HEK293 (cell line): ENCODE measurements around the gene PDCD4.

Experiments
- CTCF ChIA-PET: fragments of 350-600 bp; formaldehyde crosslinking; extraction: SDS; loops from one replicate; lab custom pipeline; 2021; ENCODE audit warnings: antibody characterized with exemption; lab: Yijun Ruan, JAX
- POLR2A ChIA-PET: fragments of 300-600 bp; formaldehyde crosslinking; extraction: SDS; loops from one replicate; lab custom pipeline; 2020; ENCODE audit warnings: antibody characterized with exemption, inconsistent platforms; lab: Yijun Ruan, JAX
- H3K27ac ChIP-seq: fragments of 200-500 bp; sonication (Bioruptor generic); 2 replicates; pipeline ENCODE4 v1.5.1; 2014; ENCODE audit warnings: low read depth, low read length, control low read depth, inconsistent platforms; ENCODE audit errors: extremely low read depth
- H3K36me3 ChIP-seq, 2 experiments: fragments of 200-500 bp in 1 of 2; sonication (Bioruptor generic) in 1 of 2; 1 replicate in 1 of 2; 2 replicates in 1 of 2; pipeline ENCODE4 v1.5.1; 2014 to 2017; ENCODE audit warnings: inconsistent platforms in 2 of 2, low read length in 2 of 2; ENCODE audit not compliant: control insufficient read depth in 2 of 2, insufficient read depth in 1 of 2
- H3K4me1 ChIP-seq: fragments of 200-500 bp; sonication (Bioruptor generic); 2 replicates; pipeline ENCODE4 v1.5.1; 2014; ENCODE audit warnings: mild to moderate bottlenecking, low read length, inconsistent platforms; ENCODE audit not compliant: control insufficient read depth, insufficient read depth
- H3K4me3 ChIP-seq: 2 replicates; pipeline ENCODE4 v1.5.1; 2011; ENCODE audit warnings: low read depth, mild to moderate bottlenecking, control low read depth, low read length, moderate library complexity
- H3K9me3 ChIP-seq: fragments of 200-500 bp; sonication (Bioruptor generic); 2 replicates; pipeline ENCODE4 v1.5.1; 2014; ENCODE audit warnings: low read depth, low read length, inconsistent platforms; ENCODE audit not compliant: control insufficient read depth, insufficient read depth
- ATF2 ChIP-seq: fragments of 450-650 bp; formaldehyde crosslinking; IDR thresholded peaks from 2 replicates; pipeline ENCODE4 v1.5.1; 2016; ENCODE audit warnings: missing biosample characterization, missing genetic modification characterization, low read depth
- GLIS1 ChIP-seq: fragments of 450-650 bp; formaldehyde crosslinking; IDR thresholded peaks from 2 replicates; pipeline ENCODE4 v1.5.1; 2016; ENCODE audit warnings: missing biosample characterization, missing genetic modification characterization
- HIC1 ChIP-seq: fragments of 450-650 bp; formaldehyde crosslinking; IDR thresholded peaks from 2 replicates; pipeline ENCODE4 v1.5.1; 2016; ENCODE audit warnings: missing biosample characterization, missing genetic modification characterization
- IKZF3 ChIP-seq: fragments of 450-650 bp; IDR thresholded peaks from 2 replicates; pipeline ENCODE4 v1.5.0; 2018; ENCODE audit warnings: missing biosample characterization, mild to moderate bottlenecking, missing genetic modification characterization, moderate library complexity
- PRDM10 ChIP-seq: fragments of 450-650 bp; formaldehyde crosslinking; IDR thresholded peaks from 2 replicates; pipeline ENCODE4 v1.5.1; 2016; ENCODE audit warnings: missing biosample characterization, missing genetic modification characterization
- REPIN1 ChIP-seq: fragments of 450-650 bp; formaldehyde crosslinking; IDR thresholded peaks from 2 replicates; pipeline ENCODE4 v1.5.1; 2017; ENCODE audit warnings: missing biosample characterization, missing genetic modification characterization, low read depth
- ZBTB8A ChIP-seq: fragments of 450-650 bp; formaldehyde crosslinking; IDR thresholded peaks from 2 replicates; pipeline ENCODE4 v1.5.1; 2016; ENCODE audit warnings: missing biosample characterization, missing genetic modification characterization
- ZFHX2 ChIP-seq: fragments of 450-650 bp; formaldehyde crosslinking; conservative IDR thresholded peaks from 2 replicates; pipeline ENCODE4 v1.5.1; 2016; ENCODE audit warnings: missing biosample characterization, missing genetic modification characterization
- ZNF10 ChIP-seq: fragments of 450-650 bp; formaldehyde crosslinking; IDR thresholded peaks from 2 replicates; pipeline ENCODE4 v1.5.1; 2017; ENCODE audit warnings: missing biosample characterization, missing genetic modification characterization
- ZNF114 ChIP-seq: fragments of 450-650 bp; formaldehyde crosslinking; IDR thresholded peaks from 2 replicates; pipeline ENCODE4 v1.5.0; 2017; ENCODE audit warnings: missing biosample characterization, missing genetic modification characterization
- ZNF18 ChIP-seq: fragments of 450-650 bp; formaldehyde crosslinking; IDR thresholded peaks from 2 replicates; pipeline ENCODE4 v1.5.1; 2016; ENCODE audit warnings: missing biosample characterization, missing genetic modification characterization
- ZNF19 ChIP-seq: fragments of 450-650 bp; formaldehyde crosslinking; IDR thresholded peaks from 2 replicates; pipeline ENCODE4; 2016; ENCODE audit warnings: missing biosample characterization, missing genetic modification characterization, low read depth
- ZNF23 ChIP-seq: fragments of 450-650 bp; formaldehyde crosslinking; IDR thresholded peaks from 2 replicates; pipeline ENCODE4 v1.5.1; 2016; ENCODE audit warnings: missing biosample characterization, missing genetic modification characterization, borderline replicate concordance
- ZNF239 ChIP-seq: fragments of 450-650 bp; formaldehyde crosslinking; IDR thresholded peaks from 2 replicates; pipeline ENCODE4 v1.5.1; 2016; ENCODE audit warnings: missing biosample characterization, missing genetic modification characterization
- ZNF26 ChIP-seq: fragments of 450-650 bp; formaldehyde crosslinking; IDR thresholded peaks from 2 replicates; pipeline ENCODE4 v1.5.1; 2016; ENCODE audit warnings: missing biosample characterization, missing genetic modification characterization
- ZNF391 ChIP-seq: fragments of 450-650 bp; formaldehyde crosslinking; IDR thresholded peaks from 2 replicates; pipeline ENCODE4 v1.5.1; 2016; ENCODE audit warnings: low read depth, missing biosample characterization, missing genetic modification characterization, borderline replicate concordance
- ZNF580 ChIP-seq: fragments of 450-650 bp; formaldehyde crosslinking; IDR thresholded peaks from 2 replicates; pipeline ENCODE4 v1.5.1; 2016; ENCODE audit warnings: missing biosample characterization, missing genetic modification characterization
- ZNF585B ChIP-seq: fragments of 450-650 bp; formaldehyde crosslinking; IDR thresholded peaks from 2 replicates; pipeline ENCODE4 v1.5.1; 2016; ENCODE audit warnings: missing biosample characterization, missing genetic modification characterization
- ZNF626 ChIP-seq: fragments of 450-650 bp; sonication (Bioruptor Pico); formaldehyde crosslinking; IDR thresholded peaks from 2 replicates; pipeline ENCODE4 v1.5.1; 2018; ENCODE audit warnings: missing biosample characterization, missing genetic modification characterization, inconsistent platforms
- ZNF629 ChIP-seq: fragments of 450-650 bp; formaldehyde crosslinking; IDR thresholded peaks from 2 replicates; pipeline ENCODE4 v1.5.1; 2017; ENCODE audit warnings: missing biosample characterization, missing genetic modification characterization

The PDCD4 gene

GRCh38 chr10:110910138-110910537 lies 38.4 kb downstream of the PDCD4 start:
- H3K36me3 ChIP-seq = peaks cover 3 to 4% of the 10 kb centered on the region in 2 experiments; a peak in 2 of 3 replicates
- H3K9me3 ChIP-seq = no peaks in the 10 kb centered on the region
- TF ChIP-seq REPIN1 (tag by site-specific recombination) (no peak), ZNF18 (peak; percentile 93), ATF2 (0 out of 2 replicates have a peak, but pooled peaks have one; percentile 4)
- TF ChIP-seq, all 188 proteins: peak for 2
- H3K4me1 ChIP-seq = no peaks in the 10 kb centered on the region; the same call in 1 of the 2 replicates
- H3K27ac ChIP-seq = no peak overlapping the region
- H3K4me3 ChIP-seq = no peak overlapping the region
- POLR2A ChIA-PET = interaction anchor here (2.1 kb wide), 1 partner anchor 9 kb away, joined by 8 read pairs; the partner anchor contains the start of genes BBIP1 and SHOC2
- CTCF ChIA-PET = interaction anchor here (0.6 to 2.6 kb wide), 4 partner anchors 17 to 1231 kb away, joined by 3 to 10 read pairs (median 3); no protein-coding TSS in a partner anchor

- no peak overlapping the region for H3K4me3 ChIP-seq
- H3K36me3 ChIP-seq = no peaks in the 10 kb centered on the region; a peak in 1 of 3 replicates
- H3K4me1 ChIP-seq = peaks cover 12% of the 10 kb centered on the region
- POLR2A ChIA-PET = no interaction called here
- H3K27ac ChIP-seq = no peak overlapping the region
- H3K9me3 ChIP-seq = no peaks in the 10 kb centered on the region
- TF ChIP-seq ZBTB8A (tag by site-specific recombination) = no peak
- no peak for TF ChIP-seq GLIS1
- no peak for TF ChIP-seq ZNF114
- TF ChIP-seq ZNF10 = no peak
- no peak for TF ChIP-seq ZNF239 (tag by site-specific recombination)
- no peak for TF ChIP-seq ZNF23 (tag by site-specific recombination)
- no peak for TF ChIP-seq ZFHX2 (tag by site-specific recombination)
- no peak for TF ChIP-seq HIC1
- TF ChIP-seq ZNF626 (tag by site-specific recombination) = no peak
- no peak for TF ChIP-seq ZNF19 (tag by site-specific recombination)
- no peak for TF ChIP-seq IKZF3
- CTCF ChIA-PET = interaction anchor here (0.5 to 0.7 kb wide), 5 partner anchors 16 to 302 kb away, joined by 3 to 5 read pairs (median 3); no protein-coding TSS in a partner anchor
Observed at GRCh38 chr10:110912374-110912773, 40.6 kb downstream of the PDCD4 start.

- Histone ChIP-seq H3K4me1 (peaks cover 17% of the 10 kb centered on the region), H3K36me3 (no peaks in the 10 kb centered on the region), H3K27ac (no peak overlapping the region), H3K9me3 (no peaks in the 10 kb centered on the region), H3K4me3 (no peak overlapping the region)
- ChIA-PET CTCF (interaction anchor here (1.4 kb wide), 1 partner anchor 1201 kb away, joined by 3 read pairs; no protein-coding TSS in a partner anchor), POLR2A (no interaction called here)
- TF ChIP-seq ZNF585B (no peak), ZNF629 (tag by site-specific recombination) (peak; percentile 71), ZNF26 (no peak), ZNF580 (no peak), PRDM10 (tag by site-specific recombination) (0 out of 2 replicates have a peak, but pooled peaks have one; percentile 6), ZNF391 (tag by site-specific recombination) (no peak)
Observed at GRCh38 chr10:110914431-110914830, 42.7 kb downstream of the PDCD4 start.
